ENCODE measurements around the gene ADRA1B.

DNA sequence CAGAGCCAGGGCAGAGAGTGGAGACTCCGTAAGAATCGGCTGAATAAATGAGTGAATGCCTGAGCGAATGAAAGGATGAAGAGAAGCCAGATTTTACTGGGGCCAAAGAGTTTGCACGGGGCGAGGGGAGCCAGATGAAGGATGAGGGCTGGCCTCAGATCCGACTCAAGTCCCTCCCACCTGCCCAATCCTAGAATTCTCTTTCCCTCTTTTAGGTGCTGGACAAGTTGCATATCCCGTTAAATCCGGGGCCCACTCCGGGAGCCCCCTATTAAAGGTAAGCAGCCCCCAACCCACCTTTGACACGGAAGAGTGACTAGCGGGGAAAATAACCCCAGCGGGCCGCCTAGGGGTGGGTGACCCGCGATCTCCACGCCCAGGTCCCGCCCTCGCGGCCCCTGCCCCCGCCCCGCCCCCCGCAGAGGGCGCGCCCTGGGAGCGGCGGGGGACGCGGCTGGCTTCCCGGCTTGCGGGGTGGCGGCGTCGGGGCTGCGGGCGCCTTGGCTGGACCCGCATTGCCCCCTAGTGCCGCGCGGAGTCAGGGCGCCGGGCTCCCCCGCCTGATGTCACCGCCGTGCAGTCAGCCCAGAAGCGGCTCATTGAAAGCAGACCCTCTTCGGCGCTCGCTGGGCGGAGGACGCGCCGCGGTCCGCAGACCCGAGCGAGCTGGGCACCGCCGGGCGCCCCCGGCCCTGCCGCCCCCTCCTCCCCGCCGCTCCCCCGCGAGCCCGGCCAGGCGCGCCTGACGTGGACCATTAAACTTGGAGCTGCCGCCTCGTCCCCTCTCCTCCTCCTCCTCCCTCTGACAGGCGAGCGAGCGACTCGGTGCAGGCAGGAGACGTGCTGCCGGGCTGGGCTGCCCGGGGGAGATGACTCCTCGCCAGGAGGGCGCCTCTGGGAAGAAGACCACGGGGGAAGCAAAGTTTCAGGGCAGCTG lies at the start of gene ADRA1B:
- TF ChIP-seq EZH2phosphoT487 (conservative IDR thresholded peaks at IDR 0.05; ENCODE audit: low read length) = no peak
- TF ChIP-seq, protein P1, sequence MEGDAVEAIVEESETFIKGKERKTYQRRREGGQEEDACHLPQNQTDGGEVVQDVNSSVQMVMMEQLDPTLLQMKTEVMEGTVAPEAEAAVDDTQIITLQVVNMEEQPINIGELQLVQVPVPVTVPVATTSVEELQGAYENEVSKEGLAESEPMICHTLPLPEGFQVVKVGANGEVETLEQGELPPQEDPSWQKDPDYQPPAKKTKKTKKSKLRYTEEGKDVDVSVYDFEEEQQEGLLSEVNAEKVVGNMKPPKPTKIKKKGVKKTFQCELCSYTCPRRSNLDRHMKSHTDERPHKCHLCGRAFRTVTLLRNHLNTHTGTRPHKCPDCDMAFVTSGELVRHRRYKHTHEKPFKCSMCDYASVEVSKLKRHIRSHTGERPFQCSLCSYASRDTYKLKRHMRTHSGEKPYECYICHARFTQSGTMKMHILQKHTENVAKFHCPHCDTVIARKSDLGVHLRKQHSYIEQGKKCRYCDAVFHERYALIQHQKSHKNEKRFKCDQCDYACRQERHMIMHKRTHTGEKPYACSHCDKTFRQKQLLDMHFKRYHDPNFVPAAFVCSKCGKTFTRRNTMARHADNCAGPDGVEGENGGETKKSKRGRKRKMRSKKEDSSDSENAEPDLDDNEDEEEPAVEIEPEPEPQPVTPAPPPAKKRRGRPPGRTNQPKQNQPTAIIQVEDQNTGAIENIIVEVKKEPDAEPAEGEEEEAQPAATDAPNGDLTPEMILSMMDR (IDR thresholded peaks at IDR 0.05; ENCODE audit: insufficient read depth, low read length, poor library complexity, severe bottlenecking) = no peak

All from SU-DHL-6 (cell line).